Loucy (cell line): ENCODE data around the gene STK25.

Experiments used
- CTCF ChIP-seq: fragments of 200-600 bp; sonication (generic); conservative IDR thresholded peaks from 2 replicates; pipeline ENCODE4 v1.5.1; 2014; ENCODE audit warnings: mild to moderate bottlenecking, antibody characterized with exemption, low read length
- EZH2phosphoT487 ChIP-seq: fragments of 200-600 bp; IDR thresholded peaks from 2 replicates; pipeline ENCODE4 v1.6.1; 2018; ENCODE audit warnings: antibody characterized with exemption, mild to moderate bottlenecking, moderate library complexity, borderline replicate concordance

DNA sequence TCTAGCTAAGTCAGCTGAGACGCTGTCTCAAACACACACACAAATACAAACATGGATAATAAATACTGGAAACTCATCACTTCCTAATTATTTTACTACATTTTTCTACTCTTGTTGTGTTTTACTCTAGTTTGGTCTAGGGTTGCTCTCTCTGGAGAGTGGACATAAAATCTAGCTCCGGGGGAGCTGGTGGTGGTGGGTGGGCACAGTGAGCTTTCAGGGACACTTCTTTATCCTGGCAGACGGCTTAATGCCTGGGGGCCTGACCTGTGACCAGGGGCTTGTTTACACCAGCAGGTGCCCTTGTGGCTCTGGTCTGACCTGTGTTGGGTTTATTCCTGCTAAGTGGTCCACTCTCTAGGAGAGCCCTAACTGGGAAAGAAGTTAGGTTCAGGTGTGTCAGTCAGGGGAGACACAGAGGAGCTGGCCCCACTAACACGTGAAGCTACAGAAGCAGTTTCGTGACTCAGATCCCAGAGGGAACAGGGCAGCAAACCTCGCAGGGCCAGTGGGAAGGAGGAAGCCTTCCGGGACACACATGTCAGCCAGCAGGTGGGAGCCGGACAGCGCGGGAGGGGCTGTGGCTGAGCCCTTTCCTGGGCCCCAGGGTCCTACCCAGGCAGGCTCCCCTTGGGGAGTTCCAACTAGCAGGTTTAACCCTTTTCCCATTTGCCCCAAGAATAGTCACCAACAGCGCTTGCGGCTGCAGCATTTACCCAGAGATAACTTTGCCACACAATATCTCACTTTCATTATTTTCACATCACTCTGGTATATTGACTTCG lies 27.7 kb upstream of the STK25 start:
- TF ChIP-seq CTCF (no peak), EZH2phosphoT487 (no peak)
